Calu3 (cell line): ENCODE data around the gene RBP2. TPM values are rescaled to one million over a fixed set of nuclear protein-coding genes. Genes with fewer than 3 reads are reported as not detected.

Experiments used
- BruUV-seq: library from RNA; stranded (reverse); fragments of 400-500 nt; replicated peaks from 2 replicates; lab custom pipeline; 2021; lab: Mats Ljungman, UMichigan
- CTCF ChIA-PET: fragments of 300-600 bp; sonication (Branson Sonifier 250); formaldehyde crosslinking; loops from one replicate; lab custom pipeline; 2022; ENCODE audit warnings: antibody characterized with exemption; lab: Charles Lee
- DNase-seq: peaks from one replicate; pipeline ENCODE4 v3.0.0; 2022
- H3K27ac Mint-ChIP-seq: one replicate; pipeline ENCODE4 v1.8.0; 2022; ENCODE audit warnings: mixed read lengths; ENCODE audit not compliant: unreplicated experiment
- H3K27me3 Mint-ChIP-seq: one replicate; pipeline ENCODE4 v1.8.0; 2022; ENCODE audit warnings: mixed read lengths; ENCODE audit not compliant: unreplicated experiment
- H3K36me3 Mint-ChIP-seq: one replicate; pipeline ENCODE4 v1.8.0; 2022; ENCODE audit warnings: mild to moderate bottlenecking, moderate library complexity, mixed read lengths; ENCODE audit not compliant: insufficient read depth, unreplicated experiment
- H3K4me1 Mint-ChIP-seq: one replicate; pipeline ENCODE4 v1.8.0; 2022; ENCODE audit warnings: mild to moderate bottlenecking, low read depth, mixed read lengths; ENCODE audit not compliant: unreplicated experiment
- H3K4me3 Mint-ChIP-seq: one replicate; pipeline ENCODE4 v1.8.0; 2022; ENCODE audit warnings: mild to moderate bottlenecking, low read depth, moderate library complexity, mixed read lengths; ENCODE audit not compliant: unreplicated experiment
- H3K9me3 Mint-ChIP-seq: one replicate; pipeline ENCODE4 v1.8.0; 2022; ENCODE audit warnings: low read depth, mixed read lengths; ENCODE audit not compliant: unreplicated experiment
- CTCF ChIP-seq: fragments of 200-600 bp; IDR thresholded peaks from one replicate; pipeline ENCODE4 v1.8.0; 2022; ENCODE audit warnings: antibody characterized with exemption; ENCODE audit not compliant: unreplicated experiment
- intact Hi-C: fragments of 100-400 bp; cut with micrococcal nuclease; formaldehyde crosslinking; loops from one replicate; pipeline ENCODE4 v1.10.0; 2022; ENCODE audit not compliant: unreplicated experiment
- total RNA-seq: library from RNA; stranded (reverse); gene quantifications from 2 replicates; pipeline ENCODE4 v1.2.3, GENCODE V29; 2022

RBP2 gene
- total RNA-seq, 1 experiment from 2014 or later, result not detected

DNA sequence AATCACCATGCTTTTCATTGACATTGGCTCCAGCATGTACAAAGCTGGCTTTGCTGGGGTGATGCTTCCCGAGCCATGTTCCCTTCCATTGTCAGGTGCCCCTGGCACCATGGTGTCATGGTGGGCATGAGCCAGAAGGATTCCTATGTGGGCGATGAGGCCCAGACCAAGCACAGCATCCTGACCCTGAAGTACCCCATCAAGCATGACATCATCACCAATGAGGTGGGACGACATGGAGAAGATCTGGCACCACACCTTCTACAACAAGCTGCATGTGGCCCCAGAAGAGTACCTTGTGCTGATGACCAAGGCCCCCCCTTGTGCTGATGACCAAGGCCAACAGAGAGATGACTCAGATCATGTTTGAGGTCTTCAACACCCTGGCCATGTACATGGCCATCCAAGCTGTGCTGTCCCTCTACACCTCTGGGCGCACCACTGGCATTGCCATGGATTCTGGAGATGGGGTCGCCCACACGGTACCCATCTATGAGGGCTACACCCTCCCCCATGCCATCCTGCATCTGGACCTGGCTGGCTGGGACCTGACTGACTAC lies 17.6 kb upstream of the RBP2 start:
- Mint-ChIP-seq H3K27ac (no peak overlapping the region), H3K4me1 (peaks cover 11% of the 10 kb centered on the region), H3K36me3 (no peaks in the 10 kb centered on the region), H3K4me3 (no peak overlapping the region), H3K27me3 (no peaks in the 10 kb centered on the region), H3K9me3 (no peaks in the 10 kb centered on the region)
- no TSS peak for BruUV-seq
- intact Hi-C loops, result no loop called here
- no peak for TF ChIP-seq CTCF
- DNase-seq, result no peak
- CTCF ChIA-PET, result no interaction called here

- H3K9me3 Mint-ChIP-seq, result peaks cover 4% of the 10 kb centered on the region
- CTCF ChIA-PET, result interaction anchor here (0.6 kb wide), 1 partner anchor 556 kb away, joined by 14 read pairs; no protein-coding TSS in a partner anchor
- H3K36me3 Mint-ChIP-seq, result no peaks in the 10 kb centered on the region
- BruUV-seq, result no TSS peak
- no peak for TF ChIP-seq CTCF
- intact Hi-C loops, result no loop called here
- H3K27me3 Mint-ChIP-seq, result no peaks in the 10 kb centered on the region
- DNase-seq, result no peak
- no peak overlapping the region for H3K27ac Mint-ChIP-seq
- no peak overlapping the region for H3K4me3 Mint-ChIP-seq
- H3K4me1 Mint-ChIP-seq, result peaks cover 11% of the 10 kb centered on the region
These were observed 15.7 kb upstream of the RBP2 start for GRCh38 chr3:139491966-139492365.

DNA sequence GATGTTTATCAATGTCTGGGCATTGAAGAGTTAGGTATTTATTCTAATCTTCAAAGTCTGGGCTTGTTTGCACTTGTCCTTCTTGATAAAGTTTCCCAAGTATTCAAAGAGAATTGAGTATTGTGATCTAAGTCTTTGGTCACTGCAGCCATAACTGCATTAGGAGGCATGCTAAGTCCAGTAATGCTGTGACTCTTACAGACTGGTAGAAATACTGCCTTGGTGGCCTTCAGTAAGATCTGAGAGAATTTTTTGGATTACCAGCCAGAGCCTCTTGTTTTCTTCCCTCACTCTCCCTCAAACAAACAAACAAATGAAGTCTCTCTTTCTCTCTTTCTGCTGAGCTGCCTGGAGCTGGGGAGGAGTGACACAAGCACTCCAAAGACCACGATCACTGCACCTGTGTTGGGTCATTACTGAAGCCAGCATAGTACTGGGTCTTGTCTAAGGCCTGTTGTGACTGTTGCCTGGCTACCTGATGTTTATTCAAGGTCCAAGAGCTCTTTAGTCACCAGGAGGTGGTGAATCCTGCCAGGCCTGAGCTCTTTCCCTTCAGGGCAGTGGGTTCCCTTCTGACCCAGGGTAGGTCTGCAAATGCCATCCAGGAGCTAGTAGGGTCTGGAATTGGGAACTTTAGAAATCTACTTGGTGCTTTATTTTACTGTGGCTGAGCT lies 14.8 kb upstream of the RBP2 start:
- DNase-seq, result peak; percentile 39
- intact Hi-C loops, result no loop called here
- no TSS peak for BruUV-seq
- CTCF ChIA-PET, result interaction anchor here (0.6 kb wide), 1 partner anchor 555 kb away, joined by 14 read pairs; no protein-coding TSS in a partner anchor
- peak overlapping the region; percentile 16 for H3K27ac Mint-ChIP-seq
- peak; percentile 3 for TF ChIP-seq CTCF
- H3K4me3 Mint-ChIP-seq, result no peak overlapping the region
- peaks cover 4% of the 10 kb centered on the region for H3K9me3 Mint-ChIP-seq
- no peaks in the 10 kb centered on the region for H3K36me3 Mint-ChIP-seq
- no peaks in the 10 kb centered on the region for H3K27me3 Mint-ChIP-seq
- peaks cover 11% of the 10 kb centered on the region for H3K4me1 Mint-ChIP-seq

- CTCF ChIA-PET, result no interaction called here
- intact Hi-C loops, result no loop called here
- no TSS peak for BruUV-seq
These were observed 5.9 kb upstream of the RBP2 start for GRCh38 chr3:139482206-139482605.

More at GRCh38 chr3:139482206-139482605, 5.9 kb upstream of the RBP2 start:
- Mint-ChIP-seq H3K4me3 (no peak overlapping the region), H3K27me3 (no peaks in the 10 kb centered on the region), H3K27ac (no peak overlapping the region), H3K4me1 (peaks cover 13% of the 10 kb centered on the region), H3K9me3 (no peaks in the 10 kb centered on the region), H3K36me3 (no peaks in the 10 kb centered on the region)
- no peak for DNase-seq
- TF ChIP-seq CTCF, result no peak
